Suppressor macrophage treated with lipopolysaccharide for 4 hours (primary cell): ENCODE measurements around the gene CEP350.
"Not testable (repeated sequence)": the region's sequence is repeated elsewhere in the genome, so short reads cannot be mapped to it uniquely, and the experiment has no call there.

Experiments used
- DNase-seq: peaks from one replicate; pipeline ENCODE4 v3.0.0-alpha.2; 2020

Gene CEP350

DNA sequence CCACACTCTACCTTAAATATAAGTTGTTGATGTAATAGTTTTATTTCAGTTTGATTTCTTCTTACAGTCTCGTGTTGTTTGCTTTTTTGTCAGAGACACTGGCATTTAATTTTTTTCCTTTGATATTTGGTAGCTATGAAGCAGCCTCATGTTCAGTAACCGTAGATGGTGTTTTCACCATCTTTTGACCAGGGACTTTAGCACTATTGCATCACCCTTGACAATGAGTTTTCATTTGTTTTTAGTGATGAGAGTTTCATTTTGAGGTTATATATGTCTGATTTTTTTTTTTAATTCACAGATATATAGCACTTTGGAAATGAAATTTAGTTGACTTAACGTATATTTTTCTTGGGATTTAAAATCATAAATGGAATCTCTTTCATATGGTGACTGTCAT lies 36.2 kb downstream of the CEP350 start:
- no peak for DNase-seq

DNA sequence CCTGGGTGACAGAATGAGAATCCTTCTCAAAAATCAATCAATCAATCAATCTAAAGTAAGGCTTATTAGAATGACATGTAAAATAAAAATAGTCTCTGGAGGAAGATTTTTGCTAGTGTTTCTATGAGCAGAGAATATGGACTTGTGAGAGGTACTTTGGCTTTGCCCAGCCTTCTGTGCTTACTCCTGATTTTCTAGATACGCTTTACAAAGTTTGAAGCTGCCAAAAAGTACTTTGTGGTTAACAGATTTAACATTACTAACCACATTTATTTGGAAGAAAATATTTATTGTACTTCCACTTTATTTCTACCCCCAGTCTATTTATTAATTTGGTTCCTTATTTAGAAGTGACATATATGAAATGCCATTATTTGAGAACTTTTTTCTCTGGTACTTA lies 41.0 kb downstream of the CEP350 start:
- DNase-seq: no peak

DNA sequence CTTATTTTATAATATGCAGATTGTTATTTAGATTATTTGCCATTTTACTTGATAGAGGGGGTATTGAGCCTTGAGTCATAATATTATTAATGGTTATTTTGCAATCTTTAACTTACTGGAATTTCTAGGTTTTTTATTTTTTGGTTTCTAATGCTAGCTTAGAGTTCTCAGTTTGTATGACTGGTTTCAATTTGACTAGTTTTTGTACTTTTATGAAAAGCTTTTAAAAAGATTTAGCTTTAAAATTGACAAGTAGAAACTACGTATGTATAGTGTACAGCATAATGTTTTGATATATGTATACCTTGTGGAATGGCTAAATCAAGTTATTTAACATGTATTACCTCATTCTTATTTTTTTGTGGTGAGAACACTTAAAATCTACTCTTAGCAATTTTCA lies 41.5 kb downstream of the CEP350 start:
- no peak for DNase-seq

DNA sequence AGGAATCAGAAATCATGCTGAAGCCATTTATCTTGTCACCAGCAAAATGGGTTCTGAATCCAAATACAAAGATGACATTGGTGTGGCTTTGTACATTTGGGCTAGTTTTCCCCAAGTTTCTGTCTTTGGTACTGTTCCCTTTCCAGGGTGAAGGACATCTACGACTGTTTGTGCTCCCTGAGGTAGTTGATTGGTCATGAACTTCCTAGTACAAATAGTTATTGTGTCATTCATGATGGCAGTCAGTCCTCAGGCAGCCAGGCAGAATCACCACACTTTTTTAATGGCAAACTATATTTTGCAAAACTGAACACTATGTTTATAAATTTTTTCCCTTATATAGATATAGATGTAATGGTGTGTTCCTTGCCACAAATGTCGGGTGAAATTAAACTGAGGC lies 46.0 kb downstream of the CEP350 start:
- DNase-seq: no peak

DNA sequence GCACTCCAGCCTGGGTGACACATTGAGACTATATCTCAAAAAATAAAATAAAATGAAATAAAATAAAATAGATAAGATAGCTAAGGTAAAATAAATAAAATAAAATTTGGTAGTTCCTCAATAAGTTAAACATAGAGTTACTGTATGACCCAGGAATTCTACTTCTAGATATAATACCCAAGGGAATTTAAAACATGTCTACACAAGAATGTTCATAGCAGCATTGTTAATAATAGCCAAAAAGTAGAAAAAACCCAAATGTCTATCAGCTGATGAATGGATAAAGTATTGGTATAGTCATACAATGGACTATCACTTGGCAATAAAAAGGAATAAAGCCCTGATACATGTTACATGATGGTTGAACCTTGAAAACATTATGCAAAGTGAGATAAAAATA lies 47.8 kb downstream of the CEP350 start:
- no peak for DNase-seq

DNA sequence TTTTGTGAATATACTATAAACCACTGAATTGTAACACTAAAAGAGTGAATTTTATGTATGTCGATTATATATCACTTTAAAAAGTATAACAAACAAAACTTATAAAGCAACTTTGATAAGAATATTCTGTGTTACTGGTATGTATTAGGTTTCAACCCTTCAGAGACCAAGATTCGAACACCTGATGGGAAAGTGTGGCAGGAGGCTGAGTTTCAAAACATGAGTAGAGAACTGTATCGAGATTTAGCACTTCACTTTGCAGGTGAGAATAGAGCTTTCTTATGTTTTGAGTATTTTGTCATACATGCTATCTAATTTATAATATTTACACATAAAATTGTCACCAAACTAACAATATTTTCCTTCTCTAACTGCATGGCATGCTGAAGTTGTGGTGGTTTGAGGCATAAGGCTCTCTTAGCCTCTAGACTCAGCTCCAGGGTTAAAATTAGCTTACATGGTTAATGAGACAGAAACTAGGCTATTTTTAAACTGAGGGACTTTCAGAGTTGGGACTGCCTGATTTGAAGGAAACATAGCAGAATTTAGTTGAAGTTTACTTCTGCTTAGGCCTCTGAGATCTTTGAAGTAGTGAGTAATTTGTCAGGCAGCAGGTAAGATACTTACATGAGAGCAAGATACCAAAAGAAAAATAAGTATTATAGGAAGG lies 48.6 kb downstream of the CEP350 start:
- no peak for DNase-seq

DNA sequence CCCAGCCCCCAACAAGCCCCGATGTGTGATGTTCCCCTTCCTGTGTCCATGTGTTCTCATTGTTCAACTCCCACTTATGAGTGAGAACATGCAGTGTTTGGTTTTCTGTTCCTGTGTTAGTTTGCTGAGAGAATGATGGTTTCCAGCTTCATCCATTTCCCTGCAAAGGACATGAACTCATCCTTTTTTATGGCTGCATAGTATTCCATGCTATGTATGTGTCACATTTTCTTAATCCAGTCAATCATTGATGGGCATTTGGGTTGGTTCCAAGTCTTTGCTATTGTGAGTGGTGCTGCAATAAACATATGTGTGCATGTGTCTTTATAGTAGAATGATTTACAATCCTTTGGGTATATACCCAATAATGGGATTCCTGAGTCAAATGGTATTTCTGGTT lies 52.2 kb downstream of the CEP350 start:
- DNase-seq: not testable (repeated sequence)

DNA sequence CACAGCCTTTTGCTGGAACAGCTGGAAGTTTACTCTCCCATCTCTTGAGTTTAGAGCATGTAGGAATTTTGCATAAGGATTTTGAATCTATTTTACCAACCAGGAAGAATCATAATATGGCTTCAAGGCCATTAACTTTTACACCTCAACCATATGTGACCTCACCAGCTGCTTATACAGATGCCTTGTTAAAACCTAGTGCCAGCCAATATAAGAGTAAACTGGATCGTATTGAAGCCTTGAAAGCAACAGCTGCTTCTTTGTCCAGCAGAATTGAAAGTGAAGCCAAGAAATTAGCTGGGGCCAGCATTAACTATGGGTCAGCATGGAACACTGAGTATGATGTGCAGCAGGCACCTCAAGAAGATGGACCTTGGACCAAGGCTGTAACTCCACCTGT lies 65.4 kb downstream of the CEP350 start:
- DNase-seq: no peak

DNA sequence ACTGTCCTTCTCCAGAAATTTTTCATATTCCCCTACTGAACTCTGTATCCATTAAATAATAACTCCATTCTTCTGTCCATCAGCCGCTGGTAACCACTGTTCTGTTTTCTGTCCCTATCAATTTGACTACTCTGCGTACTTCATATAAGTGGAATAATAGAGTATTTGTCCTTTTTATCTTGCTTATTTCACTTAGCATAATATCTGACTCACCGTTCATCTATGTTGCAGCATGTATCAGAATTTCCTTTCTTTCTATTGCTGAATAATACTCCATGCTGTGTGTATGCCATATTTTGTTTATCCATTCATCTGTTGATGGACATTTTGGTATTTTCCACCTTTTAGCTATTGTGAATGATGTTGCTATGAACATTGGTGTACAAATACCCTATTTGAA lies 71.9 kb downstream of the CEP350 start:
- DNase-seq: no peak

DNA sequence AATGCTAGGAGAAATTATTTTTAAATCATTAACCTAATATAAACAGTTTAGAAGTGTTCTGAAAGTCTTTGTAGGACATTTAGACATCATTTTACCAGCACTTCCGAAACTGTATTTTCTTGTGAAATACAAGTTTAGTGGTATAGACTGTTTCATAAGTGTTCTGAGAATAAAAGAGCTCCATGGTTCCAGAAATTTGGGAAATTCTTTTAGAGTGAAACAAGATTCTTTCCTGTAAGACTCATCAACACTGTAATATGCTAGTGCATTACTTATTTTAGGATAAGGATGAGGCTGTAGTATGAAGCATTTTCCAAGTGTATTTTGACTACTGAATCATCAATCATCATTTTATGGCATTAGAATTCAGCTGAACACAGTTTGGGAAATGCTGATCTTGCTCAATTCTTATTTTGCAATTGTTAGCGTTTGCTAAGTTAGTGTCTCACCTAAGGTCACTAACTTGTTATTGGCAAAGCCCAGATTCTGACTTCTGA lies 73.4 kb downstream of the CEP350 start:
- peak; percentile 56 for DNase-seq

DNA sequence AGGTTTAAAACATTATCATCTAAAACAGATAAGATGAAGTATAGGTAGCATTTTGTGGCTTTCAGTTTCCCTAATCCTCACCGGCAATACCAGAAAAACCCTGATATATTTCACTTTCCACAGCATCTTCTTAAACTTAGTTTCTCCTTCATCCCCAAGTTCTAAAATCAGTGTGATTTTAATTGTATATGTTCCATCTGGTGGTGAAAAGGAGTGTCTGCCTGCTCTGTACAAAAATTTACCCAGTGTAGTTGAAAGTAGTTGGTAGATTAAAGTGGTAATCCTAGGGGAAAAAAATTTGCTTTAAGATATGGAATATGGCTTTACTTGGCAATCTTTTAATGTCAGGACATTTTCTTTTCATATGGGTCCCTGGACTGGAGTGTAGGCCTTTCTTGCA lies 74.3 kb downstream of the CEP350 start:
- no peak for DNase-seq

DNA sequence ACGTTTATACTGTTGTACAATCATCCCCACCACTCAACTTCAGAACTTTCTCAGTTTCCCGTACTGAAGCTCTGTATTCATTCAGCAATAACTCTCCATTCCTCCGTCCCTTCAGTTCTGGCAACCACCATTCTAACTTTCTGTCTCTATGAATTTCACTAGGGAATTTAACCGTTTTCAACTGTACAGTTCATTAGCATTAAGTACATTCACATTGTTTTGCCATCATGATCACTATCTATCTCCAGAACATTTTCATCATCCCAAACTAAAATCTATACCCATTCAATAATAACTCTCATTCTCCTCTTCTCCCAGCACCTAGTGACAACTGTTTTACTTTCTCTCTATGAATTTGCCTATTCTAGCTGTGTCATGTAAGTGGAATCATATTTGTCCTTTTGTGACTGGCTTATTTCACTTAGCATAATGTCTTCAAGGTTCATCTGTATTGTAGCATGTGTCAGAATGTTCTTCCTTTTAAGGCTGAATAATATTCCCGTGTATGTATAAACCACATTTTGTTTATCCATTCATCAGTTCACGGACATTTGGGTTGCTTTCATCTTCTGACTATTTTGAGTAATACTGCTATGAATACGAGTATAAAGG lies 75.0 kb downstream of the CEP350 start:
- DNase-seq: no peak

DNA sequence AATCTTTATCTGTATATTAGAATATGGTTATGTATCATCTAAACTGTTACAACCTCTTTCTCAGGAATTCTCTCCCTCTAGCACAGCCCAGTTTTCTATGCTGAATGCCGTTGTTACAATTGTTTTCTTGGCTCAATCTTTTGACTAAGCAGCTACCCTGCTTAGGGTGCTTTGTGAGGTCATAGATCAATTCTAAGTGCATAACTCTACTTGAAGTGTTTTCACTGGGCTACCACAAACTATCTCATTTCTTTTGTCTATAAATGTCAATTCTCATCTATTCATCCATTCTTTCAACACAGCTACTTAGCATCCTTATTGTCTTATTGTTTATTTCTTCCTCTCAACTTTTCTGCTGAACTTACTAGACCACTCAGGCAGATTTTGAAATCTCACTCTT lies 77.1 kb downstream of the CEP350 start:
- no peak for DNase-seq

DNA sequence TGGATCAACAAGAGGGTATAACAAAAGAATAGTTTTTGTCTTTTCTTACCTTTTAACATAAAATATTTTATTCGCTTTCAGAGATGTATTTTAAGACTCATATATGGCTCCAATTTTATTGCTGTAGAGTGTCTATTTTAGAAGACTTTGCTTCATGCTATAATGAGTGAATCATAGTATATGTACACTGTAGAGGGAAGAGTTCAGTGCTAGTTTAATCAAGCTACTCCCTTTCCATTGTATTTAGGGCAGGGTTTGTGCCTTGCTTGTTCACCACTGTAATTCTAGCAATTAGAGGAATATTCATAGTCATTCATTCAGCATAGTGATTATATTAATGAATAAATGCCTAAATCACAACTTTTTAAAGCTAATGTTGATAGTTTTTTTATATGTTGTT lies 78.8 kb downstream of the CEP350 start:
- no peak for DNase-seq

DNA sequence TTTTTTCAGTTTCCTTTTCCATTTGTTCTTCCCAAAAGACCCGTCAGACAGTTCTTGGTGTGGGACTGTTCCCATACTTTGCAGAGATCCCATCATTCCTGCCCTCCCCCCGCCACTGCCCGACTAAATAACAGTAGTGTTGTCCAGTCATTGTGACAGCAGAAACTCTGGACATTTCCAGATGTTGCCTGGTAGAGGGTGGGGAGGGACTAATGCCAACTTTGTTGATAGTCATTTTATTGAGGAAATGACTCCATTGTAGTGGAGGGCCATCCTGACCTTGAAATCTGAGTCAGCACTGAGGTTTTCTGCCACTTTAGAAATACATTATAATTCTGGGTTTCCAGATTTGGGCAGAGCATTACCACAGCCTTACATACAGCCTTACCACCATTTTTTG lies 85.4 kb downstream of the CEP350 start:
- peak; percentile 52 for DNase-seq

DNA sequence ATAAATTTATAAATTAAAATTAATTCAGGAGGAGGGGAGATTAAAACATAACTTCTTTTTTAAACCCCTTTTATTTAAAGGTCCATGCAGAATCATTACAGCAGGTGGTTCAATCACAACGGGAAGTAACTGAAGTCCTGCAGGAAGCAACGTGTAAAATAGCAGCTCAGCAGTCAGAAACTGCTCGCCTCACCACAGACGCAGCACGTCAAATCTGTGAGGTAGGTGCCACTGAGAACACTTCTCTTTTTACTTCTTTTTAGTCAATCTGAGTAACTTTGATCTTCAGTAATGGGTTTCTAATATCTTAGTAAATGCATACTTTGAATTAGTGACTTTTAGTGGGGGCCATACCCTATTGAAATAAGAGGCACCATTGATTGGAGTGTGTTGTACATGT lies 87.0 kb downstream of the CEP350 start:
- DNase-seq: no peak

DNA sequence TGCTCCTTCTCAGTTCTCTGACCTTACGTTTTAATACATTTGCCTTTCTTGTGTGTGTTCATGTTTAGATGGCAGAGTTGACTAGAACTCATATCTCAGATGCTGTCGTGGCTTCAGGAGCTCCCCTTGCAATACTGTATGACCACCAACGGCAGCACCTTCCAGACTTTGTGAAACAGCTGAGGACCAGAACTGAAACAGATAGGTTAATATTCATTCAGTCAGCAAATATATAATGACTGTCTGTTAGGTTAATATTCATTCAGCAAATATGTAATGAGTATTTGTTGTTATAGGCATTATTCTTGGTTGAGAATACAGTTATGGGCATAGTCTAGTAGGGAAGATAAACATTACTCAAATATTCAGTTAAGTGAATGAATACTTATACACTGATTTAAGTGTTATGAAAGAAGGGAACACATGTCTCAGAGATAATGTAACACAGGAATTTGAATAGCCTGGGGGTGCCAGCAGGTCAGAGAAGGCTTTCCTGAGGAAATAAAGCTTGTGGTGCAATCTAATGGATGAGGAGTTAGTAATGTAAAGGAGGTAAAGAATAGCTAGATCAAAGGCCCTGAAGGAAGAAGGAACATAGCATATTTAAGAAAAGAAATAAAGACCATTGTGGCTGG lies 88.5 kb downstream of the CEP350 start:
- DNase-seq: no peak

DNA sequence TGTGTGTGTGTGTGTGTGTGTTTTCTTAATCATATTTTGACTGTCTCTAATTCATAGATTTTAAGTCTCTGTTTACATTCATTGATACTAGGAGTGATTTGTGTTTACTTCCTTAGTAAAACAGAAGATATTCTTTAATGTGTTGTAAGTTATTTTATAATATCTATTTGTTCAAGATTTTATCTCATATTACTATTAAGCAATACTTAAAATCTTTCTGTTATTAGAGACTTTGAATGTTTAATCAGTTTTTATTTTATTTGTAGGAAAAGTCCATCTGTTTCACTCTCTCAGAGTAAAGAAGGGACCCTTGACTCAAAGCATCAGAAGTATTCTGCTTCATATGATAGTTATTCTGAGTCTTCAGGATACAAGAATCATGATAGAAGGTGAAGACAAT lies 89.2 kb downstream of the CEP350 start:
- DNase-seq: no peak

DNA sequence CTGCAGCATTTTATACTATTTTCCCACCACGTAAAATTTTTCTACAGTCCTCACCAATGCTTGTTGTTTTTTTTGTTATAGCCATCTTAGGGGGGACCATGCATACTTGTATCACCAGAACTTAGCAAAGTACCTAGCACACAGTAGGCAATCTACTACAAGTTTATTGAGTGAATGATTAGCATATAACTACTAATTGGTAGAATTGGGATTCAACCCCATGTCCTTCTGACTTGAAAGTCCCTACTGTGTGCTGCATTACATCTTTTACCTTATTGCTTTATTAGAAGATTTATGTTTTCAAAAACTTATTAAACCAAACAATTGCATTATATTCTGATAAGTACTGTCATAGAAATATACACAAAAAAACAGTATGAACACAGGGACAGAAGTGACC lies 92.1 kb downstream of the CEP350 start:
- no peak for DNase-seq

DNA sequence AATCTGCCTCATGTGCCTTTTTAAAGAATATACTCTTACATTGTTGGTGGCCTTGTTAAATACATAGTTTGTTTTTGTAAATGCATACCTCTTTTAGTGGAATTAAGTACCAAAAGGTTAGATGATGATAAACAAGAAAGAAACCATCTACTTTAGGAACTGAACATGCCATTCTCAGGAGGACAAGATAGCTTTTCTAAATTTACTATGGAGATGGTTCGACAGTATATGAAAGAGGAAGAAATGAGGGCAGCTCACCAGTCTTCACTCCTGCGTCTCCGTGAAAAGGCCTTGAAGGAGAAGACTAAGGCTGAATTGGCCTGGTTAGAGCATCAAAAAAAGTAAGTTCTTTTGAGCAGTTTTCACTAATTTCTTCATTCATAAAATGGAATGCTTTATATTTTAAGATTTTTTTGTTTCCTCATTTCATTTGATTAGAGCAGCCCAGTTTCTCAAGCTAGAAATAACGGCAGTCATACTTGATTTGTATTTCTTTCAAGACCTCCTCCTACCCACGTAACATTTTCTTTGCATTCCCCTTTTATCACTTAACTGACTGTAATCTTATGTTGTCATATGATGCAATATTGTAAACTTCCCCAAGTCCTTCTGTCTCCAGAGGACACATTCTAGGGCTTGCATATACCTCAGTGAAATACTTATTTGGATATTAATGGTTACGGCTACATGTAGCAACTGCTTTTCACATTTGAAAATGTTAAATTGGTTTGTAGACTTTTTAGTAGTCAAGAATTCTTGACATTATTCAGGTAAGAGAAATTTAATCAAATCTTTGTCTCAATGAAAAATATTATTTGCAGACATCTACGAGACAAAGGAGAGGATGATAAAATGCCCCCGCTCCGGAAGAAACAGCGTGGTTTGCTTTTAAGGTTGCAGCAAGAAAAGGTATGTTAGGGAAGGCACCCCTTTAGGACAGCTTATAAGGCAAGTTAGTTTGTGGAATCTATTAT lies 99.3 kb downstream of the CEP350 start:
- DNase-seq: peak; percentile 22

DNA sequence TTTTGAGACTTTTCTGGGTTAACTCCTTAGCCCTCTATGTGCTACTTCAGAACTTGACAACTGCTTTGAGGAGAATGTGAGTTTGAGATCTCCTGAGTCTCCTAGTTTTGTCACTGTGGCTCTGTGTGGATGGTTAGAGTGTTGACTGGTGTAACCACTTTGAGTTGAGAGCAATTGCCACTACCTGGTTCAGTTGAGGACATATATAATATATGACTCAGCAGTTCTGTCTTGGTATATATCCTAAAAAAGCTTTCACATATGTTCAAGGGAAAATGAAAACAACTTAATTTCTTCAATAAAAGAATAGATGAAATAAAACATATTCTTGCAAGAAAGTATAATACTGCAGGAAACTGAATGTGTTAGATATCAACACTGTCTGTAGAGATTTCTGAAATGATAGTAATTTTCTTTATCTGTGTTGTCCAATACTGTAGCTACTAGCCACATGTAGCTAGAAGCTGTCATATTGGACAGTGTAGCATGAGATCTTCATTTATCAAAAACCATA lies 103.3 kb downstream of the CEP350 start:
- no peak for DNase-seq

DNA sequence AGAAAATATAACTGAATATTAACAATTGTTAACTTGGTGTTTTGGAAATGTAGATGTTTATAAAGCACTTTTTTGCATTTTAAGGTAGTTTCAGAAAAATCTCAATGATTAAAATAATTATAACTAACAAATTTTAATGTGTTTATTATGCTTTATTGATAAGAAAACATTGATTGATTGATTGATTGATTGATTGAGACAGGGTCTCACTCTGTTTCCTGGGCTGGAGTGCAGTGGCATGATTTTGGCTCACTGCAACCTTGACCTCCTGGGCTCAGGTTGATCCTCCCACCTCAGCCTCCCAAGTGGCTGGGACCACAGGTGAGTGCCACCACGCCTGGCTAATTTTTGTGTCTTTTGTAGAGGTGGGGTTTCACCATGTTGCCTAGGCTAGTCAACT lies 106.4 kb downstream of the CEP350 start:
- no peak for DNase-seq

DNA sequence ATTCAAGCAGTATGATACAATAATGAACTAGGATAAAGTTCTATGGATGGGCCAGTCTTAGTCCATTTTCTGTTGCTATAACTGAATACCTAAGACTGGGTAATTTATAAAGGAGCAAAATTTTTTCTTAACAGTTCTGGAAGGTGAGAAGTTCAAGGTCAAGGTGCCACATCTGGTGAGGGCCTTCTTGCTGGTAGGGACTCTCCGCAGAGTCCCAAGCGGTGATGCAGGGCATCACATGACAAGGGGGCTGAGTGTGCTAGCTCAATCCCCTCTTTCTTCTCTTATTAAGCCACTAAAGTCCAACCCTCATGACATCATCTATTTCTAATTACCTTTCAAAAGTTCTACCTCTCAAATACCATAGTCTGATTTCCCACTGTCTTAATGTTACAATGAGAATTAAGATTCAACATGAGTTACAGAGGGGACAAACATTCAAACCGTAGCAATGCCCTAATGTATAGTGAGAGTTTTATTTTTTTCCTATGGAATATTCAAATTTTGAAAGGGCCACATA lies 107.9 kb downstream of the CEP350 start:
- no peak for DNase-seq
